ENCODE measurements around the gene NTF4. TPM values are rescaled to one million over a fixed set of nuclear protein-coding genes. Genes with fewer than 3 reads are reported as not detected.

NTF4 gene
- total and polyA plus RNA-seq, 5 donors = 0.37 to 2.2 (median 0.47) TPM; not detected in 1

Other genes starting within 250 kb of the NTF4 start
- 1 to 10 TPM; 4.0 to 7.6 (median 5.5) TPM for gene HSD17B14, start 228.3 kb downstream of the NTF4 start, total RNA-seq
- 4.0 TPM for gene HSD17B14, start 228.3 kb downstream of the NTF4 start, polyA plus RNA-seq
- 10 to 100 TPM; 37.4 to 50.2 (median 44.0) TPM for gene PLEKHA4, start 196.2 kb downstream of the NTF4 start, total RNA-seq
- 32.0 TPM for gene PLEKHA4, start 196.2 kb downstream of the NTF4 start, polyA plus RNA-seq
- gene PPP1R15A, start 192.4 kb downstream of the NTF4 start, total RNA-seq = 10 to 100 TPM; 60.8 to 80.2 (median 70.9) TPM
- 156 TPM for gene PPP1R15A, start 192.4 kb downstream of the NTF4 start, polyA plus RNA-seq
- 1 to 10 TPM in 1 of 4 donors, under 1 TPM in 2, not detected in 1; 0.40 to 1.4 (median 0.46) TPM for gene TULP2, start 166.1 kb downstream of the NTF4 start, total RNA-seq
- 0.07 TPM for gene TULP2, start 166.1 kb downstream of the NTF4 start, polyA plus RNA-seq
- gene NUCB1, start 164.5 kb downstream of the NTF4 start, total RNA-seq = 100 to 1,000 TPM; 275 to 327 (median 307) TPM
- 213 TPM for gene NUCB1, start 164.5 kb downstream of the NTF4 start, polyA plus RNA-seq
- gene DHDH, start 131.1 kb downstream of the NTF4 start, total RNA-seq = under 1 TPM in 1 of 4 donors, not detected in 3; 0.31 TPM
- not detected for gene DHDH, start 131.1 kb downstream of the NTF4 start, polyA plus RNA-seq
- 10 to 100 TPM; 23.8 to 34.6 (median 30.4) TPM for gene BAX, start 109.9 kb downstream of the NTF4 start, total RNA-seq
- 24.4 TPM for gene BAX, start 109.9 kb downstream of the NTF4 start, polyA plus RNA-seq
- gene FTL, start 99.5 kb downstream of the NTF4 start, total RNA-seq = 1,000 to 10,000 TPM; 1,459 to 1,840 (median 1,541) TPM
- gene FTL, start 99.5 kb downstream of the NTF4 start, polyA plus RNA-seq = 1,675 TPM
- gene GYS1, start 71.5 kb downstream of the NTF4 start, total RNA-seq = 10 to 100 TPM; 62.7 to 95.9 (median 89.0) TPM
- gene GYS1, start 71.5 kb downstream of the NTF4 start, polyA plus RNA-seq = 61.4 TPM
- 10 to 100 TPM; 39.4 to 47.3 (median 45.4) TPM for gene RUVBL2, start 70.9 kb downstream of the NTF4 start, total RNA-seq
- 54.5 TPM for gene RUVBL2, start 70.9 kb downstream of the NTF4 start, polyA plus RNA-seq
- gene LHB, start 47.7 kb downstream of the NTF4 start, total RNA-seq = not detected
- gene LHB, start 47.7 kb downstream of the NTF4 start, polyA plus RNA-seq = not detected
- gene CGB3, start 40.5 kb downstream of the NTF4 start, total RNA-seq = not detected
- not detected for gene CGB3, start 40.5 kb downstream of the NTF4 start, polyA plus RNA-seq
- gene CGB2, start 32.9 kb downstream of the NTF4 start, total RNA-seq = not detected
- not detected for gene CGB2, start 32.9 kb downstream of the NTF4 start, polyA plus RNA-seq
- not detected for gene CGB1, start 27.9 kb downstream of the NTF4 start, total RNA-seq
- not detected for gene CGB1, start 27.9 kb downstream of the NTF4 start, polyA plus RNA-seq
- not detected for gene CGB5, start 21.0 kb downstream of the NTF4 start, total RNA-seq
- gene CGB5, start 21.0 kb downstream of the NTF4 start, polyA plus RNA-seq = not detected
- gene CGB8, start 15.7 kb downstream of the NTF4 start, total RNA-seq = not detected
- not detected for gene CGB8, start 15.7 kb downstream of the NTF4 start, polyA plus RNA-seq
- gene CGB7, start 7.1 kb downstream of the NTF4 start, total RNA-seq = under 1 TPM in 1 of 4 donors, not detected in 3; 0.26 TPM
- gene CGB7, start 7.1 kb downstream of the NTF4 start, polyA plus RNA-seq = 0.07 TPM
- gene KCNA7, start 7.9 kb upstream of the NTF4 start, total RNA-seq = 1 to 10 TPM; 1.2 to 1.5 (median 1.4) TPM
- 2.8 TPM for gene KCNA7, start 7.9 kb upstream of the NTF4 start, polyA plus RNA-seq
- gene SNRNP70, start 20.6 kb upstream of the NTF4 start, total RNA-seq = 100 to 1,000 TPM; 117 to 146 (median 132) TPM
- gene SNRNP70, start 20.6 kb upstream of the NTF4 start, polyA plus RNA-seq = 144 TPM
- gene LIN7B, start 49.6 kb upstream of the NTF4 start, total RNA-seq = 10 to 100 TPM; 18.0 to 23.6 (median 19.7) TPM
- gene LIN7B, start 49.6 kb upstream of the NTF4 start, polyA plus RNA-seq = 33.4 TPM
- 1 to 10 TPM; 1.2 to 2.1 (median 1.7) TPM for gene C19orf73, start 54.3 kb upstream of the NTF4 start, total RNA-seq
- gene C19orf73, start 54.3 kb upstream of the NTF4 start, polyA plus RNA-seq = 3.3 TPM
- 10 to 100 TPM in 3 of 4 donors, 1 to 10 TPM in 1; 9.5 to 11.9 (median 10.9) TPM for gene PPFIA3, start 54.7 kb upstream of the NTF4 start, total RNA-seq
- gene PPFIA3, start 54.7 kb upstream of the NTF4 start, polyA plus RNA-seq = 13.2 TPM
- gene HRC, start 90.6 kb upstream of the NTF4 start, total RNA-seq = 100 to 1,000 TPM; 505 to 682 (median 577) TPM
- 712 TPM for gene HRC, start 90.6 kb upstream of the NTF4 start, polyA plus RNA-seq
- 10 to 100 TPM; 28.3 to 36.4 (median 33.6) TPM for gene TRPM4, start 93.0 kb upstream of the NTF4 start, total RNA-seq
- gene TRPM4, start 93.0 kb upstream of the NTF4 start, polyA plus RNA-seq = 32.5 TPM